Endothelial cell of umbilical vein (primary cell): ENCODE measurements around the gene SCO2. TPM values are rescaled to one million over a fixed set of nuclear protein-coding genes. Genes with fewer than 3 reads are reported as not detected.
A peak's percentile ranks its signal among the peaks of the same experiment; 100 is the strongest.

Experiments
- BruUV-seq: library from RNA; stranded (reverse); fragments of 400-500 nt; replicated peaks from 2 replicates; lab custom pipeline; 2021; lab: Mats Ljungman, UMichigan
- CTCF ChIA-PET: fragments of 300-600, 350-600 bp; sonication (Branson Sonifier 250); formaldehyde crosslinking; loops from one replicate; lab custom pipeline; 2021; ENCODE audit warnings: antibody characterized with exemption, inconsistent platforms; lab: Charles Lee
- POLR2A ChIA-PET: fragments of 300-600, 350-600 bp; sonication (Branson Sonifier 250); formaldehyde crosslinking; loops from one replicate; lab custom pipeline; 2021; ENCODE audit warnings: antibody characterized with exemption, inconsistent platforms; lab: Charles Lee
- DNase-seq: peaks from one replicate; pipeline ENCODE4 v3.0.0-alpha.2; 2011; ENCODE audit warnings: low read depth, low spot score
- FAIRE-seq: peaks from 2 replicates; lab custom pipeline; 2011; peaks lifted over from hg19 to GRCh38; lab: Jason Lieb, UNC
- H2AFZ ChIP-seq: 2 replicates; pipeline ENCODE4 v1.6.0; 2012; ENCODE audit warnings: low read depth, low read length, control low read depth, inconsistent platforms
- H3K27ac ChIP-seq: 2 replicates; pipeline ENCODE4 v1.5.1; 2011; ENCODE audit warnings: low read depth, mild to moderate bottlenecking, control low read depth, low read length, moderate library complexity; ENCODE audit not compliant: insufficient read depth
- H3K27me3 ChIP-seq, 2 experiments: 2 replicates each; pipeline versions ENCODE4 v1.6.0 to v1.6.1; 2011; ENCODE audit warnings: low read length in 2 of 2, mixed read lengths in 1 of 2; ENCODE audit not compliant: control insufficient read depth in 2 of 2, insufficient read depth in 2 of 2
- H3K36me3 ChIP-seq, 2 experiments: 2 replicates in 1 of 2; 3 replicates in 1 of 2; pipeline ENCODE4 v1.5.1; 2011; ENCODE audit warnings: low read length in 2 of 2, mild to moderate bottlenecking in 1 of 2, moderate library complexity in 1 of 2; ENCODE audit not compliant: control insufficient read depth in 2 of 2, insufficient read depth in 2 of 2; ENCODE audit errors: extremely low read depth in 1 of 2
- H3K4me1 ChIP-seq: 3 replicates; pipeline ENCODE4 v1.5.1; 2011; ENCODE audit warnings: mild to moderate bottlenecking, low read length; ENCODE audit not compliant: control insufficient read depth, insufficient read depth; ENCODE audit errors: extremely low read depth
- H3K4me2 ChIP-seq: 2 replicates; pipeline ENCODE4 v1.6.1; 2011; ENCODE audit warnings: low read length, control low read depth, mixed read lengths; ENCODE audit not compliant: insufficient read depth
- H3K4me3 ChIP-seq, 3 experiments: fragments of 200-600 bp in 1 of 3; sonication (generic), shearing (Covaris generic) in 1 of 3; replicated peaks in 1 of 3; 2 replicates each; pipeline ENCODE4 v1.5.1; 2011 to 2016; ENCODE audit warnings: control low read depth in 3 of 3, low read length in 3 of 3, mild to moderate bottlenecking in 2 of 3, inconsistent platforms in 1 of 3, low read depth in 1 of 3, moderate library complexity in 1 of 3; ENCODE audit not compliant: insufficient read depth in 1 of 3
- H3K79me2 ChIP-seq: 2 replicates; pipeline ENCODE4 v1.6.0; 2012; ENCODE audit warnings: low read length, inconsistent platforms; ENCODE audit not compliant: control insufficient read depth, insufficient read depth
- H3K9ac ChIP-seq: replicated peaks from 2 replicates; pipeline ENCODE3; 2011; ENCODE audit warnings: low read length, control low read depth; ENCODE audit not compliant: insufficient read depth; ENCODE audit errors: extremely low read depth
- H3K9me1 ChIP-seq: replicated peaks from 3 replicates; pipeline ENCODE4 v1.6.0; 2011; ENCODE audit warnings: mild to moderate bottlenecking, low read length; ENCODE audit not compliant: control insufficient read depth, insufficient read depth; ENCODE audit errors: extremely low read depth
- H3K9me3 ChIP-seq: replicated peaks from 2 replicates; pipeline ENCODE4 v1.5.1; 2012; ENCODE audit warnings: low read length, inconsistent platforms; ENCODE audit not compliant: control insufficient read depth, insufficient read depth
- H4K20me1 ChIP-seq: replicated peaks from 2 replicates; pipeline ENCODE3; 2011; ENCODE audit warnings: mild to moderate bottlenecking, low read length; ENCODE audit not compliant: control insufficient read depth, insufficient read depth; ENCODE audit errors: extremely low read depth
- POLR2A ChIP-seq: IDR thresholded peaks from 2 replicates; pipeline ENCODE4 v1.6.1; 2012; ENCODE audit warnings: low read depth, mild to moderate bottlenecking, control low read depth, low read length
- POLR2AphosphoS5 ChIP-seq: IDR thresholded peaks from 2 replicates; pipeline ENCODE4 v1.6.1; 2012; ENCODE audit warnings: low read depth, mild to moderate bottlenecking, control low read depth, low read length, moderate library complexity; ENCODE audit not compliant: insufficient read depth
- dilution Hi-C: fragments of 300-500 bp; cut with MboI; formaldehyde crosslinking; loops from one replicate; pipeline ENCODE4 v1.15.0; 2019; ENCODE audit warnings: low sequenced_read_pairs; ENCODE audit not compliant: extremely low pct_ligation_motif_present
- intact Hi-C: fragments of 100-400 bp; cut with micrococcal nuclease; formaldehyde crosslinking; loops from one replicate; pipeline ENCODE4 v1.10.0; 2022
- polyA plus RNA-seq, 4 experiments: library from polyadenylated mRNA; depleted of rRNA in 3 of 4; stranded (reverse) in 3 of 4; unstranded in 1 of 4; fragments of >200 nt; gene quantifications; 2 replicates each; pipeline versions ENCODE4 v1.2.1 to v1.2.3, GENCODE V29; 2011 to 2012; ENCODE audit warnings: missing spikeins in 1 of 4
- total RNA-seq: library from RNA; stranded (reverse); gene quantifications from 2 replicates; pipeline ENCODE4 v1.2.3, GENCODE V29; 2021
- TF ChIP-seq, protein P1 (sequence below), 2 donors: IDR thresholded peaks; 1 replicate in 1 of 2; 2 replicates in 1 of 2; pipeline ENCODE4 v1.5.1; 2011; ENCODE audit warnings: low read length in 2 of 2, mild to moderate bottlenecking in 2 of 2, moderate library complexity in 2 of 2, control low read depth in 1 of 2, inconsistent platforms in 1 of 2, low read depth in 1 of 2; ENCODE audit not compliant: insufficient read depth in 1 of 2; ENCODE audit errors: extremely low read depth in 1 of 2
- TF ChIP-seq, protein P2 (sequence below): IDR thresholded peaks from 2 replicates; pipeline ENCODE4 v1.6.1; 2011; ENCODE audit not compliant: insufficient read depth, insufficient read length

Gene SCO2
- total and polyA plus RNA-seq, 2 donors (not counting 3 experiments of a cell fraction or from before 2014, with no cell fraction given), result 3.5 to 3.7 TPM

DNA sequence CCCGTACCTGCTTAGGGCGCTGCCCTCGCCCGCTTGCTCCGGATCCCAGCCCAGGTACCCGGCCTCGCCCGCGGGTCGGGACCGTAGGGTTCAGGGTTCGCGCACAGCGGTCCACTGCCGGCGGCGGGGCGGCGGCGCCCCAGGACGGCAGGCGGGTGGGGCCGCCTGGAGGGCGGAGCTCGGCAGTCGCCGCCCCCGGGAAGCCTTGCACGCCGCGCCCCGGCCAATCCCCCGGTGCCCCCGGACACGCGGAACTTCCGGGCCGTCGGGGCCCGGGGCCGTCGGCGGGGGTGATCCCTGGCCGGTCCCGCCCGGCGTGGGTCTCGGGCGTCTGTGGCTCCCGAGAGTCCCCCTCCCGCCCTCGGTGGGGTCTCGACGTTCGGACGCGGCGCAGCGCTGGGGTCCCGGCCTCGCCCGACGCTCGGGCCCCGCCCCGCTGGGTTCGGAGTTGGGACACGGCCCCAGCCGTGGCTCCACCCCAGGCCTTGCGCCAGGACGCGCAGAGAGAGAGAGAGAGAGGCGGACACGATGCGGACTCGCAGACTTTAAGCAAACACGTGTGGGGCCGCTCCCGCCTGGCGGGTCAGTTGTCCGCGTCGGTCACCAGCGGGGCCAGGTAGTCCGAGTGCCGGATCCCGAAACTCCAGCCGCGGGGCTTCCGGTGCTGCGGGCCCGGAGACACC, 4.6 kb upstream of the SCO2 start, which contains the start of gene TYMP:
TSS of gene TYMP (minus strand) at position 116 of the 683 bp plus-strand sequence. CDS start 303 bp downstream, outside the sequence.
- H4K20me1 ChIP-seq, result no peaks in the 10 kb centered on the region
- no peaks in the 10 kb centered on the region for H3K36me3 ChIP-seq
- no peaks in the 10 kb centered on the region for H3K9me1 ChIP-seq
- H3K4me2 ChIP-seq, result peak within 1 kb of the TSS; percentile 72
- no peaks in the 10 kb centered on the region for H3K79me2 ChIP-seq
- ChIA-PET POLR2A (no interaction called here), CTCF (interaction anchor here (0.6 kb wide), 1 partner anchor 532 kb away, joined by 5 read pairs; no protein-coding TSS in a partner anchor)
- BruUV-seq, result no TSS peak
- intact Hi-C loops (no loop called here), dilution Hi-C loops (no loop called here)
- peak within 1 kb of the TSS in 1 of 3 experiments; percentile 14 for H3K4me3 ChIP-seq
- H3K27me3 ChIP-seq, result peaks cover 3 to 13% of the 10 kb centered on the region in 2 experiments
- no peak within 1 kb of the TSS for H3K27ac ChIP-seq
- DNase-seq, result no peak
- no peak for FAIRE-seq
- H3K4me1 ChIP-seq, result peaks cover 23% of the 10 kb centered on the region
- H3K9me3 ChIP-seq, result no peaks in the 10 kb centered on the region
- TF ChIP-seq POLR2AphosphoS5, result no peak
- H2AFZ ChIP-seq, result peak within 1 kb of the TSS; percentile 62
- no peak within 1 kb of the TSS for H3K9ac ChIP-seq

DNA sequence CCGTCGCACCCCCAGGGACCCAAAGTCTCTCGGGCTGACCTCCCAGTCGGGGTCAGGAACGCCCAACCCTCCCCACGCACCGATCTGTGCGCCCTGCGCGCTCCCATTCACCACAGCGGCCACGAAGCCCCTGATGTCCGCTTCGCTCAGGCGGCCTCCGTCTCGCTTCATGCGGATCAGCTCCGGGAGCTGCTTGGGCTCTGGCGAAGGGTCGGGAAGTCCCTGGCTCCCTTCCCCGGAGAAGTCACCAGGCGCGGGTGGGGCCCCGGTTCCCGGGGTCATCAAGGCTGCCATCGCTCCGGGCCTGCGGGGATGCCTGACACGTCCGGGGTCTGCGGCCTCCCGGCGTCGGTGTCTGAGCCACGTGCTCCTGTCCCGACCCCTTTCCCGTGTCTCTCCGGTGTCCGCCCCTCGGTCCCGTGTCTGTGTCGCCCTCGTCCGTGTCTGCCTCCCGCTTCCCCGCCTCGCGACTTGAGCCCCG, 4.1 kb upstream of the SCO2 start:
- Histone ChIP-seq H3K27ac (no peak overlapping the region), H3K4me1 (peaks cover 26% of the 10 kb centered on the region), H3K36me3 (no peaks in the 10 kb centered on the region), H3K27me3 (peaks cover 3 to 13% of the 10 kb centered on the region in 2 experiments), H3K79me2 (peaks cover 3% of the 10 kb centered on the region), H2AFZ (peak overlapping the region; percentile 24), H3K4me3 (no peak overlapping the region), H3K9me1 (no peaks in the 10 kb centered on the region), H4K20me1 (no peaks in the 10 kb centered on the region), H3K9ac (no peak overlapping the region), H3K4me2 (no peak overlapping the region), H3K9me3 (no peaks in the 10 kb centered on the region)
- intact Hi-C loops, result no loop called here
- BruUV-seq, result no TSS peak
- TF ChIP-seq POLR2A, result no peak
- TF ChIP-seq POLR2AphosphoS5, result no peak
- TF ChIP-seq, protein P1, sequence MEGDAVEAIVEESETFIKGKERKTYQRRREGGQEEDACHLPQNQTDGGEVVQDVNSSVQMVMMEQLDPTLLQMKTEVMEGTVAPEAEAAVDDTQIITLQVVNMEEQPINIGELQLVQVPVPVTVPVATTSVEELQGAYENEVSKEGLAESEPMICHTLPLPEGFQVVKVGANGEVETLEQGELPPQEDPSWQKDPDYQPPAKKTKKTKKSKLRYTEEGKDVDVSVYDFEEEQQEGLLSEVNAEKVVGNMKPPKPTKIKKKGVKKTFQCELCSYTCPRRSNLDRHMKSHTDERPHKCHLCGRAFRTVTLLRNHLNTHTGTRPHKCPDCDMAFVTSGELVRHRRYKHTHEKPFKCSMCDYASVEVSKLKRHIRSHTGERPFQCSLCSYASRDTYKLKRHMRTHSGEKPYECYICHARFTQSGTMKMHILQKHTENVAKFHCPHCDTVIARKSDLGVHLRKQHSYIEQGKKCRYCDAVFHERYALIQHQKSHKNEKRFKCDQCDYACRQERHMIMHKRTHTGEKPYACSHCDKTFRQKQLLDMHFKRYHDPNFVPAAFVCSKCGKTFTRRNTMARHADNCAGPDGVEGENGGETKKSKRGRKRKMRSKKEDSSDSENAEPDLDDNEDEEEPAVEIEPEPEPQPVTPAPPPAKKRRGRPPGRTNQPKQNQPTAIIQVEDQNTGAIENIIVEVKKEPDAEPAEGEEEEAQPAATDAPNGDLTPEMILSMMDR (IDR thresholded peaks at IDR 0.05; ENCODE audit: extremely low read depth in 1 of 2, insufficient read depth in 1 of 2, low read depth in 1 of 2, low read length in 2 of 2), result no peak
- TF ChIP-seq, protein P2, sequence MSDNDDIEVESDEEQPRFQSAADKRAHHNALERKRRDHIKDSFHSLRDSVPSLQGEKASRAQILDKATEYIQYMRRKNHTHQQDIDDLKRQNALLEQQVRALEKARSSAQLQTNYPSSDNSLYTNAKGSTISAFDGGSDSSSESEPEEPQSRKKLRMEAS, result no peak
- DNase-seq (no peak), FAIRE-seq (no peak)
- ChIA-PET POLR2A (no interaction called here), CTCF (interaction anchor here (1.5 kb wide), 1 partner anchor 33 kb away, joined by 3 read pairs; the partner anchor contains the start of gene SYCE3)
- dilution Hi-C loops, result no loop called here
